T follicular helper cell (primary cell): ENCODE results near the gene SPTBN1.
"Not testable (repeated sequence)": the region's sequence is repeated elsewhere in the genome, so short reads cannot be mapped to it uniquely, and the experiment has no call there.

ENCODE experiments used
- DNase-seq: peaks from one replicate; pipeline ENCODE4 v3.0.0-alpha.2; 2020; ENCODE audit warnings: low read depth

Gene SPTBN1

DNA sequence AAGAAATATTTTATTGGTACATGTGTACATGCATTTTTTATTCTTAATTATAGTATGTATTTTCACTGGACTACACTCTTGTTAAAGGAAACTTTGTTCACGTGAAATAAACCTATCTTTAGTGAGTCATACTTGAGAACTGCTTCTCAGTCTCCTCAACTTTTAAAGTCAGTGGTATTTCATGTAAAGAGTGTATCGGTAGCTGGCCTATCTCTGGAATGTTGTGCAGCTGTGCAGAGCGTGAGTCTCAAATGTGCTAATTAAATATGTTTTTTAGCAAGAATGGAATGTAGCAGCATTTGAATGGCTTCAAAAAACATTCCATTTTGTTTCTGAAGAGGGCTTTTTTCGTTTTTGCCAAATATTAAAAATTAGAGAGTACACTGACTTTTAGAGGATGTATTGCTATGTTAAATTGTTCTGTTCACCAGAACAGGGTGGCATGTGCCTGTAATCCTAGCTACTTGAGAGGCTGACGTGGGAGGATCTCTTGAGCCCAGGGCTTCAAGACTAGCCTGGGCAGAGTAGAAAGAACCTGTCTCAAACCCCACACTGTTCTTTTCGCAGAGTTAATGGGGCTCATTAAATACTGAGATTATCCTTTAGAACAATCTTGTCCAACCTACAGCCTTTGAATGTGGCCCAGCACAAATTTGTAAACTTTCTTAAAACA, 14.3 kb downstream of the SPTBN1 start:
- DNase-seq, result no peak

DNA sequence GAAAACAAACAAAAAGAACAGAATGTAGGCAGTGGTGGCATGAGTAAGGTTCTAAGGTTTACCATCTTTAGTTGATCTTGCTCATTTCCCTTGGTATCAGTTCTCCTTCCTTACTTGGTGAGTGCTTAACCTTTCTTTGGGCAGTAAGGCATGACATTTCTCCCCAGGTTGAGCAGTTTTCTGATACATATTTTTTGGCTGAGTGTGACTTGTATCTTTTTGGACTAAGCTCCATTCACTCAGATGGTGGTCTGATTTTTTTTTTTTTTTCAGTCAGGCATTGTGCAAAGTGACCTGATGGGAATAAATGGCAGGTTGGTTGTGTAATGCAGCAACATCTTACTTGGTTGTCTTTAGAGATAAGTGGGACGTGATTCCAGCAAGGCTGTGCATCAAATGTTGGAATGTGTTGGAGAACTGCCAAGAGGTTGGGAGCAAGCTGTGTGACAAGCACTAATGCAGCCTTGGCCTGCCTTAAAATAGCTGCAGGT, 15.1 kb downstream of the SPTBN1 start:
- DNase-seq, result no peak

DNA sequence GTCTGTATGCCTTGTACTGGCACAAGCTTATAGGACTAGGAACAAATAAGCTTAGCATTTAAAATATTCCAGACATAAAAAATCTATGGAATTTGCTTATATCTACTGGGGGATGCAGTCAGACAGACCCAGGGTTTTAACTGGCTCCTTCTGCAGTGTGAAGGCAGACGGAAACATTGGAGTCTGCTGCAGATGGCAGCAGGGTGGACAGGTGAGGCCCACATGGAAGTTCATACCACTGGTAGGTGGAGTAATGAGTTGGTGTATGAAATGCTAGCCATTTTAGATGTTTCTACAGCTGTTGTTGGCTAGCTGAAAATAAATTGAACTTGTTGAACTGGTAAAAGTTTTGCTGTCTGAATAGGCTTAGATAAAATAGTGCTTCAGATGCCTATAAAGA, 17.7 kb downstream of the SPTBN1 start:
- DNase-seq, result no peak

DNA sequence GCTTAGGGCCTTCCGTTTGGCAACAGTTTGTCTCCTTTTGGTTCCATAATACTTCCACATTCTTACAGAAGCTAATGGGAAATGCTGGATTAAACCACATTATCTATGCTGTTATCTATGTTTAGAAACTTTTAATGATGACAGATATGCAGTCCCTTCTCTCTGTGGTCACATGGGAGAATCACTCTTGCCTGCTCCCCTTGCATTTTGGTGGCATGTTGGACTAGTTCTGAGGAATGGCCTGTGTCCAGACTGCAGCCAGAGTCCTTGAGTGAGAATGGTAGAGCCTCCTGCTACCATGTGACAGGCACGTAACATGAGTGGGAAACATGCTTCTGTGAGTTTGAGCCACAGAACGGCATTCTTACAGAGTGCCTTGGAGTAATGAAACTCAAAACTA, 19.2 kb downstream of the SPTBN1 start:
- no peak for DNase-seq

DNA sequence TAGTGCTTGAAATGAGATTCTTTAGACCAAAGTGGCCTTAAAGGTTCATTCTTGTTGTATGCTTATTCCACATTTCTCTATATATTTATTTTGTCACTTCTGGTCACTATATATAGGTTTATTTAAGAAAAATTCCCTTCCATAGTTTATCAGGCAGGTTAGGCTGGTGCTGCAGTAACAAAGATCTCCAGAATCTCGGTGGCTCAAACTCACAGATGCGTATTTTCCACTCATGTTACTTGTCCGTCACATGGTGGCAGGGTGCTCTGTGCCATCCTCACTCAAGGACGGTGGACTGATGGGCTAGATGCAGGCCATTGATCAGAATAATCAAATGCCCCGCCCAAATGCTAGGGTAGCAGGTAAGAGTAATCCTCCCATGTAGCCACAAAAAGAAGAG, 19.8 kb downstream of the SPTBN1 start:
- no peak for DNase-seq

DNA sequence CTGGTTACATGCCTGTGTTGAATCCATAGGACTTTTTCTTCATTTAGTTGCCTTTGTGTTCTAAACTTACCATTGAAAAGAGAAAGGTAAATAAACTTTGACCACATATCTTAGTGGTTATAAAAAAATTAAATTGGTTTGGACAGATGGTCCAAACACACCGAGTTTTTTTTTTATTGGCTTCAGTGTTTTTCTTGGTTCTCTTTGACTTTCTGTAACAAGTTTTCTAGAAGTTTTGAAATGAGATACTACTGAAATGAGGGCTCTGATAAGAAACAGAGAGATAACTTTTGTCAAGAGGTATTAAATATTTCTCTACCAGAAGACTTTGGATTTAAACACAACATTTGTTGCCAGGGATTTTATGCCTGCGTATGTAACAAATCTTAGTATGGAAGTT, 20.7 kb downstream of the SPTBN1 start:
- no peak for DNase-seq

DNA sequence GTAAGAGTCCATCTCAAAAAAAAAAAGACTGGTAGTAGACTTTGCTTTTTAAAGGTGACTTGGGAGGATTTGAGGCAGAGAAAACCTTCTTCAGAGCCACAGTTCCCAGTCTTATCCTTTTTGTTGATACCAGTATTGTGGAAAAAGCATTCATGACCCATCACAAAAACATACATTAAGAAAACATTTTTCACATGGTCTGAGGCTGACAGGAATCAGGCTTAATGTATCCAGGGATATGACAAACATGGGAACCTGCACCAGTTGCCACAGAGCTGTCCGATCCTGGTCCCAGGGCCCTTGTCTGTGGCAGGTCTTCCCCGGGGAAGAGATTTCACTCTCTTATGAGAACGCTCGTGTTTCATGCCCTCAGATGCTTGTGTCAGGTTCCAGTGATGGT, 21.8 kb downstream of the SPTBN1 start:
- no peak for DNase-seq

DNA sequence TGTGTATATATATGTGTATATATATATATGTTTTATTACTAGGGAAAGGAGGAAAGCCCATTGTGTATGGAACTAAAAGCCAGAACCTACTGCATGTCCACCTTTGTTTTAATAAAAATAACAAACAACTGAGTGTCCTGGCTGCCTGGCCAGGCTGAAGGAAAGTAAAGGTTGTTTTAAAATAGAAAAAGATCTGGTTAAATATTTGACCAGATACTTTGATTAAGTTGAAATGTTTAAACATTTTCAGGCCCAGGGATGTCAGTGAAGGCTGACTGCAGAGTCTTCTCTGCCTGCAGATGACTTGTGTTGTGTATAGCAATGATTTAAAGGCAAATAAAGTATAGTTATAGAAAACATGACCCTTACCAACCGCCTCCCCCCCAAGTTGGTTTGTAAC, 22.8 kb downstream of the SPTBN1 start:
- DNase-seq, result no peak

DNA sequence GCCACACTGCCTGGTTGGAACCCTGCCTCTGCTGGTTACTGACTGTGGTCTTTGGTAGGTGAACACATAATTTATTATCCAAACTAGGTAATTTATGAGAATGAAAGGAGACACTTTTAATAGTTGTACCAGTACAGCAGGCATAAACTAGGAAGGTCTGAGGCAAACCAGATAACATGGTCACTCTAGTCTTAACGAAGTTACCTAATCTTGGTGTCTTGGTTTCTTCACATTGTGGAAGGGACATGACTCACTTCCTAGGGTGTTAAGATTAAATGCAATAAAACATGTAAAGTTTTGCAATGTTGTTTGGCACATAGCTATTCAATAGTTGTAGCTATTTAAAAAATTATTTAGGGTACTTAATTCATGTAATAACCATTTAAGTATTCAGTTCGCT, 23.3 kb downstream of the SPTBN1 start:
- no peak for DNase-seq

DNA sequence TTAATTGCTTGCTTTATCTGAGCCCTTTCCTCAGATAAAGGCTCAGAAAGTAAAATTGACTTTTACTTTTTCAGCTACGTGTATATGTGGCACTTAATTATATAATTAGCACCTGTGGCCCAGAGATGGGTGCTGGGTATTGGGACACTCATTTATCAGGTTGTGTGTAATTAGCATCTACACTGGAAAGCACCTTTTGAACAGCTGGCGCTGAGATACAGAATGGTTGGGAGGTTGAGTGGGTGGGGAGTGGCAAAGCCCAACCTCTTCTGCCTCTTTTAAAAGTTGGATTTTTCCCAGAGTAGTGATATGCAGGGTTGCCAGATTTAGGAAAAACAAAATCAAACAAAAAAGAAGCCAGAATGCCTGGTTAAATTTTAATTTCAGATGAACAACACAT, 23.9 kb downstream of the SPTBN1 start:
- no peak for DNase-seq

DNA sequence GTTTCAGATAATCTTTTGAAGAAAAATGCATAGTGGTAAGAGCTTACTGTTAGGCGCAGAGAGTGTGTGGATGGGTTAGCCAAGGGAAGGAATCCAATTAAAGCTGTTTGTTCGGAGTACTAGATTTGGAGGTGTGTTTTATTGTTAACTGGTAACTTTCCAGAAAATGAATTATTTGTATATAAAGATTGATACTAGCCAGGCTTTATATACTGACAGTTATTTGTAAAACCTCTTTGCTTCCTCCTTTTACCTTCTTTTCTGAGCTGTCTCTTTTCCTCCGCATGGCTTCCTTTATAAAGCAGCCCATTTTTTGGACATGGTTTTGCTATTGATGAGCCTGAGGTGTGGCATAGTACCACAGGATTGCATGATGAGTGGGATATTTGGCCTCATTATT, 25.6 kb downstream of the SPTBN1 start:
- no peak for DNase-seq

DNA sequence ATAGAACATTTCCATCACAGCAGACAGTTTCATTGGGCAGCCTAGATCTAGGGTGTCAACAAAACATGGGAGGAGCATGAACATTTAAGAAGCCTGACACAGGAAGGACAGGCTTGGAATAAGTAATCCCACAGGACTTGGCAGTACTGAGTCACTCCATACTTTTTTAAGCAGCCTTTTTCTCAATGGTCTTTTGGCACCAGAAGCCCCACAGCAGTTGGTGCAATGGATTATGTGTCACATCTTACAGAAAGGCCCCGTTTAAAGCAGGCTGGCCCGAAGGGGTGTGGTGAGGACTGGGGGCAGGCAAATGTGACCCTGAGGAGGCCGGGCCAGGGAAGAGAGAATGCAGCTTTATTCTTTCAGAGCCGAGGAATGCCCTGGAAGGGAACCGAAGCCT, 26.6 kb downstream of the SPTBN1 start:
- DNase-seq, result no peak

DNA sequence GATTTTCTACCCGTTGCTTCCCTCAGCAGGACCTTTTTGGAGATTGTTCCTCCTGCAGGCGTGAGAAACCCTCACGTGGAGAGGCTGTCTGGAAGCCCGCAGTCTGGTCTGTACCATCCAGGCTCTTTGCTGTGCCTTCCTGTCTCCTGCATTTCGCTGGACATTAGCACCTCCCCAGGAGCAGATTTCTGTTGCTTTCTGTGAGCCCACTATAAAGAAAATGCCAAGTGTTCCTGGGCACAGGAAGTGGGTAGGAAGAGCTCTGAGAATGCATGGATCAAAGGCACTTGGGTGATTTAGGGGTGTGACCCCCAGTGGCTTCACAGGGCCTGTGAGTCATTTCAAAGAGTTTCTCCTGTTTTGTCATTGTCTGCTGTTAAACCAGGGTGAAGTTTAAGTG, 27.3 kb downstream of the SPTBN1 start:
- DNase-seq, result no peak

DNA sequence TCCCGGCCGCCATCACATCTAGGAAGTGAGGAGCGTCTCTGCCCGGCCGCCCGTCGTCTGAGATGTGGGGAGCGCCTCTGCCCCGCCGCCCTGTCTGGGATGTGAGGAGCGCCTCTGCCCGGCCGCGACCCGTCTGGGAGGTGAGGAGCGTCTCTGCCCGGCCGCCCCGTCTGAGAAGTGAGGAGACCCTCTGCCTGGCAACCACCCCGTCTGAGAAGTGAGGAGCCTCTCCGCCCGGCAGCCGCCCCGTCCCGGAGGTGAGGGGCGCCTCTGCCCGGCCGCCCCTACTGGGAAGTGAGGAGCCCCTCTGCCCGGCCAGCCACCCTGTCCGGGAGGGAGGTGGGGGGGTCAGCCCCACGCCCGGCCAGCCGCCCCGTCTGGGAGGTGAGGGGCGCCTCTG, 29.6 kb downstream of the SPTBN1 start:
- DNase-seq, result not testable (repeated sequence)

DNA sequence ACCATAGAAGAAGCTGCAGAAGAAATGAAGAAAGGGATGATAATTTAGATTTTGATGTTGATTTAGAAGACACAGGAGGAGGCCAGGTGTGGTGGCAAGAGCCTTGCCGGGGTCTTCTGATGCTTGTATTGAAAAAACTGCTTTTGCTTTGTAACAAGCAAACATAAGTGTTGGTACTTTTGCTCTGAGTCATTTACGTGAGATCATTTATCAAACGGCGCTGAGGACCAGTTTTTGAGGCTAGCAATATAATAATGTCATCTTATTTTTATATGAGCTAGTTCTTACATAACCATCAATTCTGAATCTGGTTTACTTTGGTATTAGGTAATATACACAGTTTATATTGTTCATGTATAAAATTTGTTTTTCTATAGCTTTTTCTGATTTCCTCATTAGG, 30.6 kb downstream of the SPTBN1 start:
- no peak for DNase-seq

DNA sequence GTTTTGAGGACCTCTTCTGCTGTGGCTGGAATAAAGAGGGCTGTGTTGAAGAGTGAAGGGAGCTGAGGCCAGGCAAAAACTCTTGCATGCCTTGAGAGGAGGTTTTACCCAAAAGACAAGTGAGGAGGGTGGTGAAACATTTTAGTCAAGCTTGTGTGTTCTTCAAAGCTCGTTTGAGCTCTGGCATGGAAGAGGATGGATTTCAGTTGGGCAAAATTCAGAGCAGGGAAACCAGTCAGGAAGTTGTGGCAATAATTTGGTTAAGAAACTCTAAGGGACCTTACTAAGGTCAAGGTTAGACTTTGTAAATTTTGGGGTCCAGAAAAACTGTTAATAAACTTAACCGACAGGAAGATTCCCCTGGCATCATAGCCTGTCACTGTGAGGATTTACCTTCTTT, 34.7 kb downstream of the SPTBN1 start:
- DNase-seq, result no peak

DNA sequence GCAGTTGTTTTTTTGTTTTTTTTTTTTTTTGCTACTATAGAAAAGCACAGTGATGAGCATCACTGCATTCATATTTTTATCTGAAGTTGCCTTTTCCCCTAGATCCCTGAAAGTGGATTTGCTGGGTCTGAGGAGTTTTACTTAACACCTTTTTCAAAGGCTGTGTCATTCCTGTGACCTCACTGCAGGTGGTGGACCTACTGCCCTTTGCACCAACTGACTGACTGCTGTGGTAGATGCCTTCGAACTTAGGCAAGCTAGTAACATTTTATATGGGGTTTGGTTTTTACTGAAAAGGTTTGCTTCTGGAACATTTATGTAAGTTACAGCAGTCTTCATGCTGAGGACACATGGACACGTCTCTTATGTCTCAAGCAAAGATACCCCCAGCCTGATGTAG, 36.2 kb downstream of the SPTBN1 start:
- no peak for DNase-seq

DNA sequence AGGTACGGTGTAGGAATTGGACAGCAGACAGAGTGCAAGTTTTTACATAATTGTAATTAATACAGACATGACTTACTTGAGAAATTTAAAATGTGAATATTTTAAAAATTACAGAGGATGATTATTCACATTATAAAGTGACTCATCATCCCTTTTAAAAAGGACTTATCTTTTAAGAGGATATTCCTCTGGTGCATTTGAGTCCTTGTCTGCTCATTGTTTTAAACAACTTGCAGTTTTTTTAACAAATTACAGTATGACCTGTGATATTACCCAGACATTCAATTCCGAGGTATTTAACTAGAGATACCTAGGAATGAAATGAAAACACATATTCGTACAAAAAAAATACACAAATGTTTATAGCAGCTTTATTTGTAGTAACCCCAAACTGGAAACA, 38.0 kb downstream of the SPTBN1 start:
- DNase-seq, result no peak

DNA sequence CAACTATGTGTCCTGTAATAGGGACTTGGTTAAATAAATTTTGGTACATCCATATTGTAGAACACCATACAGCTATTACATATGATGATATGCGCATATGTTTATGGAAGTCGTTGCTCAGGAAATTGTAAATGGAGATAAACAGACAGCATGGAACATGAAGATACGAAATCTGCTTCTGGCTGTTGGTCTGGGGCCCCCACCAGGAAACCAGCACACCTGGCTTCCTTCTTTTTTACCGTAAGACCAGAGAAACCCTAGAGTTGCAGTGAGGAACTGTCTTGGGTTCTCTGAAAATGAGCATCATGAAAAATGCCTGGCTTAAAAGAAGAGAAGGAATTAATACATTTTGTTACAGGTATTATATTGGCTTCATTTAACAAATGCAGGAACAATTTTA, 40.8 kb downstream of the SPTBN1 start:
- no peak for DNase-seq

DNA sequence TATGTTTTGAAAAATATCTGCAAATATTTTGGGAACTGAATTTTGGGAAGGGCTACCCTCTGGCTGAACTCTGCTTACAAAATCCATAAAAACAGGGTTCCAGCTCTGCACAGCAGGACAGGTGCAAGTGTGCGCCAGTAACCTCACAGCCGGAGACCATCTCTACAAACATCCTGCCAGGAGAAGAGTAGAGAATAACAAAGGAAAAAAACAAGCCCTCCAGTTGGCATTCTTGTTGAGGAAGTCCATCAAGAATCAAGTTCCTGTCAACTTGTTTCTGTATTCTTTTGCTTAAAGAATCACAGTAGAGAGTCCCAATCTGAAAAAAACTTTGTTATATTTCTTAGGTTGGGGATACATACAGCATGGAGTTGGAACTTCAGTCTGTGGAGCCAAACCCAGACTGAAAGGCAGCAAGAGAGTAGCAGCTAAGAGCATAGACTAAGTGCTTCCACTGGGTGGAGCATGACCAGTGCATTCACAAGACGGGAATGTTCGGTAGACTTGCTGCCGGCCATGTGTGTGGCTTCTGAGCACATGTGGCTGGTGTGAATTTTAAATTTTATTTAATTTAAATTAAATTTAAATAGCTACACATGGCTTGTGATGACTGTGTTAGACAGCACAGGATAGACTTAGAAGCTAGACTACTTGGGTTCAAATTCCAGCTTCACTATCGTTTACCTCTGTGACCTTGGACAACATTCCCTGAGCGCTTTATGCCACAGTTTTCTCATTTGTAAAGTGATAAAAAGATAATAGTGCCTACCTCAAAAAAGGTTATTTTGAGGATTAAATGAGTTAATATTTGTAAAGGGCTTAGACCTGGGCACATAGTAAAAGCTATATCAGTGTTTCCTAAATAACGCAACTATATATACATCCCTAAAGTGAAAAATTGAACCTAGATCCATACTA, 41.9 kb downstream of the SPTBN1 start:
- DNase-seq, result no peak

DNA sequence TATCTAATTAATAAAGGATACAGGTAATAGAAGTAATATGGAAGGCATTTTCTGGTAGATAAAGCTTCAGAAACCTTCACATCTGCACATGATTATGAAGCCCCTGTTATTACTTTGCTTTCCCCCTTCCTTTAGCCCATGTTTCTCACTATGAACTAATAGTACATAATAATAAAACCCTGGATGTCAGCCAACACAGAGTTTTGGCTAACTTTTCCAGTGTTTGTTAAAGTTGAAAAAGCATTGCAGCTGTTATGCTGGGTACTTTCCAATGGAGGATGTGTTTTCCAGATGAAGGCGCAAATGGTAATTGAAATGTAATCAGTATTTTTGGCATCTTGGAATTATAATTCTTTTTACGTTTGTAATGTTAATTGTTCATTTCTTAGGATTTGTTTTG, 43.5 kb downstream of the SPTBN1 start:
- DNase-seq, result no peak

DNA sequence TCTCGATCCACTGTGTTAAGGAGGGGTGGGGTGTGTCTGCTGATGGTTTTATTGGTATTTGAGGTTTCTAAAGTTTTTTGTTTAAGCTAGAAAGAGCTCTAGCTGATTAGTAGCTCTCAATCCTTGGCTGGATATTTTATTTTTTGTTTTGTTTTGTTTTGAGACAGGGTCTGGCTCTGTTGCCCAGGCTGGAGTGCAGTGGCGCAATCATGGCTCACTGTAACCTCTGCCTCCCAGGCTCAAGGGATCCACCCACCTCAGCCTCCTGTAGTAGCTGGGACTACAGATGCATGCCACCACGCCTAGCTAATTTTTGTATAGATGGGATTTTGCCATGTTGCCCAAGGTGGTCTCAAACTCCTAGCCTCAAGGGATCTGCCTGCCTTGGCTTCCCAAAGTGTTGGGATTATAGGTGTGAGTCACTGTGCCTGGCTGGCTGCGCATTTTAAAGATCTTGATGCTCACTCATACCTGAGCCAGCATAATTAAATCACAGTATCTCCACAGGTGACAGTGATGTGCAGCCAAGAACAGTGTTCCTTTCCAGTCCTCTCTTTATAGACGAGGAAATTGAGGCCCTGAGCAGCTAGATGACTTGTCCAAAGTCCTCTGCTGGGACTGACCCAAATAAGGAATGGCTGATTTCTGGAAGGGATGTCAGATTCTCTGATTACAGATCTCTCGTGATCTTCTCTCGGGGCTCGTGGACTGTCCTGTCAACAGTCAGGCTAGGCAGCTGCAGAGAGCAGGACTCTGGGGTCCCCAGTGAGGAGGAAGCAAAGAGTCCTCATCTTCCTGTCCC, 44.5 kb downstream of the SPTBN1 start:
- no peak for DNase-seq

DNA sequence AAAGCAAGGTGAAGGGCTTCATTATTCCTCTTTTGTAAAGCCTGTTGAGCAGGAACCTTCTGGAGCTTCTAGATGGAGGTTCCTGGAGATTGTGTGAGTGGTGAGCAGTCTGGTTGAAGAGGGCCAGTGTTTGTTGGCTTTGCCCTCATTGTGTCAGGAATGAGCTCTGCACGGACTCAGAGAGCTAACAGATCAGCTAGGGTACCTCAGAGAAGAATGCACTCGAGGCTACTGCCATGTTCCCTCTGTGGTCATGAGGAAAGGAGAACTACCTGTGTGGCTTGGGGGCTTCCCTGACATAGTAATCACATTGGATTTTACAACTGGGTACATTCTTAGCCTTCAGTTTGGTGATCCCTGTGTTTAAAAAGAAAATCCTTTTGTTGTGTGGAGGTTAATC, 46.6 kb downstream of the SPTBN1 start:
- DNase-seq, result no peak
